Prostate gland (tissue), 2 donors: ENCODE data around the gene ZNF763.

Experiments used
- CTCF ChIP-seq, 4 experiments: fragments of 200-600 bp in 2 of 4; fragments of 450-650 bp in 2 of 4; sonication (generic) in 2 of 4; IDR thresholded peaks; 1 replicate in 3 of 4; 2 replicates in 1 of 4; pipeline ENCODE4 v1.5.1; 2016 to 2019; ENCODE audit warnings: antibody characterized with exemption in 4 of 4, mild to moderate bottlenecking in 2 of 4, moderate library complexity in 2 of 4
- POLR2AphosphoS5 ChIP-seq: sonication (generic); formaldehyde crosslinking; IDR thresholded peaks from one replicate; pipeline ENCODE4 v1.6.1; 2017; ENCODE audit warnings: antibody characterized with exemption

GRCh38 chr19:11987405-11988281, 22.8 kb downstream of the ZNF763 start:
- TF ChIP-seq POLR2AphosphoS5 (peak; percentile 94), CTCF (IDR thresholded peaks at IDR 0.05) (peak in 2 of 4 experiments; percentile 5 to 22)
